ENCODE results near the gene ARPIN.
A peak's percentile ranks its signal among the peaks of the same experiment; 100 is the strongest.

Gene ARPIN

GRCh38 chr15:89899295-89899945 lies 13.3 kb downstream of the ARPIN start:
- no peak for TF ChIP-seq CTCF (IDR thresholded peaks at IDR 0.05; ENCODE audit: low read depth, low read length)
- DNase-seq (ENCODE audit: extremely low read depth, low read depth) = no peak

- TF ChIP-seq CTCF (IDR thresholded peaks at IDR 0.05; ENCODE audit: low read depth, low read length) = peak; percentile 66
- no peak for DNase-seq (ENCODE audit: extremely low read depth, low read depth)
Measured at GRCh38 chr15:89898614-89899294, 14.0 kb downstream of the ARPIN start.

GRCh38 chr15:89898146-89898545 lies 14.6 kb downstream of the ARPIN start:
- no peak for DNase-seq (ENCODE audit: extremely low read depth, low read depth)
- no peak for TF ChIP-seq CTCF (IDR thresholded peaks at IDR 0.05; ENCODE audit: low read depth, low read length)

GRCh38 chr15:89893696-89894447 lies 18.9 kb downstream of the ARPIN start, which contains the start of gene AP3S2:
TSS of gene AP3S2 (minus strand) at chr15:89893994. CDS start at chr15:89893949, 45 bp downstream.
- DNase-seq (ENCODE audit: extremely low read depth, low read depth) = peak; percentile 84
- no peak for TF ChIP-seq CTCF (IDR thresholded peaks at IDR 0.05; ENCODE audit: low read depth, low read length)

- no peak for DNase-seq (ENCODE audit: extremely low read depth, low read depth)
- no peak for TF ChIP-seq CTCF (IDR thresholded peaks at IDR 0.05; ENCODE audit: low read depth, low read length)
Measured at GRCh38 chr15:89893027-89893426, 19.7 kb downstream of the ARPIN start.

GRCh38 chr15:89888214-89888804 lies 24.4 kb downstream of the ARPIN start:
- peak; percentile 66 for TF ChIP-seq CTCF (IDR thresholded peaks at IDR 0.05; ENCODE audit: low read depth, low read length)
- no peak for DNase-seq (ENCODE audit: extremely low read depth, low read depth)

Data from AG09319 (cell line).